Astrocyte (in vitro differentiated cells and primary cell): ENCODE data around the gene CASP3. TPM values are rescaled to one million over a fixed set of nuclear protein-coding genes. Genes with fewer than 3 reads are reported as not detected.

Source experiments
- DNase-seq: peaks from one replicate; pipeline ENCODE4 v3.0.0-alpha.2; 2010; ENCODE audit warnings: low read depth
- FAIRE-seq: peaks from 2 replicates; lab custom pipeline; 2011; peaks lifted over from hg19 to GRCh38; lab: Jason Lieb, UNC
- H2AFZ ChIP-seq: 2 replicates; pipeline ENCODE4 v1.6.0; 2012; ENCODE audit warnings: low read depth, low read length, inconsistent platforms
- H3K27ac ChIP-seq: 2 replicates; pipeline ENCODE4 v1.5.1; 2011; ENCODE audit warnings: low read depth, low read length, inconsistent platforms
- H3K27me3 ChIP-seq: 2 replicates; pipeline ENCODE4 v1.6.0; 2011; ENCODE audit warnings: low read length, inconsistent platforms; ENCODE audit not compliant: insufficient read depth
- H3K36me3 ChIP-seq: 2 replicates; pipeline ENCODE4 v1.5.1; 2011; ENCODE audit warnings: low read length, inconsistent platforms; ENCODE audit not compliant: insufficient read depth
- H3K4me1 ChIP-seq: 2 replicates; pipeline ENCODE4 v1.5.1; 2011; ENCODE audit warnings: low read length, inconsistent platforms; ENCODE audit not compliant: insufficient read depth
- H3K4me2 ChIP-seq: 2 replicates; pipeline ENCODE4 v1.6.0; 2012; ENCODE audit warnings: low read length, inconsistent platforms
- H3K4me3 ChIP-seq: 2 replicates; pipeline ENCODE4 v1.5.1; 2011; ENCODE audit warnings: low read depth, mild to moderate bottlenecking, low read length, inconsistent platforms; ENCODE audit not compliant: insufficient read depth
- H3K79me2 ChIP-seq: 2 replicates; pipeline ENCODE4 v1.6.0; 2012; ENCODE audit warnings: mild to moderate bottlenecking, low read length, inconsistent platforms; ENCODE audit not compliant: insufficient read depth
- H3K9ac ChIP-seq: 2 replicates; pipeline ENCODE4 v1.6.0; 2012; ENCODE audit warnings: mild to moderate bottlenecking, low read length, inconsistent platforms
- H3K9me3 ChIP-seq: 2 replicates; pipeline ENCODE4 v1.5.1; 2012; ENCODE audit warnings: low read depth, mild to moderate bottlenecking, low read length, inconsistent platforms; ENCODE audit not compliant: insufficient read depth
- H4K20me1 ChIP-seq: 2 replicates; pipeline ENCODE4 v1.6.0; 2012; ENCODE audit warnings: low read length, inconsistent platforms; ENCODE audit not compliant: insufficient read depth
- H3K27ac Mint-ChIP-seq: one replicate; pipeline ENCODE4 v1.8.0; 2021; ENCODE audit warnings: mild to moderate bottlenecking, mixed read lengths; ENCODE audit not compliant: unreplicated experiment
- H3K27me3 Mint-ChIP-seq: one replicate; pipeline ENCODE4 v1.8.0; 2021; ENCODE audit warnings: low read depth, mixed read lengths; ENCODE audit not compliant: unreplicated experiment
- H3K36me3 Mint-ChIP-seq: one replicate; pipeline ENCODE4 v1.8.0; 2021; ENCODE audit warnings: low read depth, mixed read lengths; ENCODE audit not compliant: unreplicated experiment
- H3K4me1 Mint-ChIP-seq: one replicate; pipeline ENCODE4 v1.8.0; 2021; ENCODE audit warnings: low read depth, mixed read lengths; ENCODE audit not compliant: unreplicated experiment
- H3K4me3 Mint-ChIP-seq: one replicate; pipeline ENCODE4 v1.8.0; 2021; ENCODE audit warnings: mild to moderate bottlenecking, moderate library complexity, mixed read lengths; ENCODE audit not compliant: unreplicated experiment
- H3K9me3 Mint-ChIP-seq: one replicate; pipeline ENCODE4 v1.8.0; 2021; ENCODE audit warnings: mild to moderate bottlenecking, mixed read lengths; ENCODE audit not compliant: unreplicated experiment
- CTCF ChIP-seq: IDR thresholded peaks from 2 replicates; pipeline ENCODE4 v1.5.1; 2011; ENCODE audit warnings: low read depth, mild to moderate bottlenecking, inconsistent platforms, low read length, moderate library complexity; ENCODE audit not compliant: insufficient read depth
- EZH2 ChIP-seq: IDR thresholded peaks from 2 replicates; pipeline ENCODE4 v1.6.1; 2012; ENCODE audit warnings: mild to moderate bottlenecking, low read length, inconsistent platforms; ENCODE audit not compliant: insufficient read depth
- total RNA-seq: library from RNA; stranded (reverse); gene quantifications from 2 replicates; pipeline ENCODE4 v1.2.1, GENCODE V29; 2021

Gene CASP3
- total RNA-seq, 1 donor from 2014 or later = 44.8 TPM

GRCh38 chr4:184636897-184637296, 12.3 kb downstream of the CASP3 start:
- no peak overlapping the region for H3K4me3 ChIP-seq
- Mint-ChIP-seq H3K36me3 (peaks cover 22% of the 10 kb centered on the region), H3K4me3 (no peak overlapping the region), H3K4me1 (no peaks in the 10 kb centered on the region), H3K27me3 (no peaks in the 10 kb centered on the region), H3K27ac (no peak overlapping the region), H3K9me3 (no peaks in the 10 kb centered on the region)
- H3K27me3 ChIP-seq = no peaks in the 10 kb centered on the region
- no peak for DNase-seq
- H4K20me1 ChIP-seq = peaks cover 36% of the 10 kb centered on the region
- H3K4me2 ChIP-seq = no peak overlapping the region
- no peak overlapping the region for H3K27ac ChIP-seq
- no peaks in the 10 kb centered on the region for H3K9me3 ChIP-seq
- no peak overlapping the region for H3K9ac ChIP-seq
- FAIRE-seq = no peak
- H2AFZ ChIP-seq = no peak overlapping the region
- peaks cover 46% of the 10 kb centered on the region for H3K79me2 ChIP-seq
- peaks cover 55% of the 10 kb centered on the region for H3K36me3 ChIP-seq
- no peaks in the 10 kb centered on the region for H3K4me1 ChIP-seq
- TF ChIP-seq CTCF = no peak
- TF ChIP-seq EZH2 = no peak

DNA sequence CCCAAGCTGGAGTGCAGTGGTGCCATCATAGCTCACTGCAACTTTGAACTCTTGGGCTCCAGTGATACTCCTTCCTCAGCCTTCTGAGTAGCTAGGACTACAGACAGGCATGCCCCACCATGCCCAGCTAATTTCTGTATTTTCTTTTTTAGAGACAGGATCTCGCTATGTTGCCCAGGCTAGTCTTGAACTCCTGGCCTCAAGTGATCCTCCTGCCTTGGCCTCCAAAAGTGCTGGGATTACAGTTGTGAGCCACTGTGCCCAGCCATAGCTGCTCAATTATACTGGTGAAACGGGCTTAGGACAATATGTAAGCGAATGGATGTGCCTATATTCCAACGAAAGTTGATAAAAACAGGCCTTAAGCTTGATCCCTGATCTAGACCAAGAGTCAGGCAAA, 13.1 kb downstream of the CASP3 start:
- Histone ChIP-seq H4K20me1 (peaks cover 32% of the 10 kb centered on the region), H3K4me3 (no peak overlapping the region), H3K36me3 (peaks cover 56% of the 10 kb centered on the region), H3K9me3 (no peaks in the 10 kb centered on the region), H3K4me1 (no peaks in the 10 kb centered on the region), H3K9ac (no peak overlapping the region), H2AFZ (no peak overlapping the region), H3K27ac (no peak overlapping the region), H3K79me2 (peaks cover 38% of the 10 kb centered on the region), H3K4me2 (no peak overlapping the region), H3K27me3 (no peaks in the 10 kb centered on the region)
- H3K9me3 Mint-ChIP-seq = no peaks in the 10 kb centered on the region
- H3K4me3 Mint-ChIP-seq = no peak overlapping the region
- no peak for FAIRE-seq
- no peaks in the 10 kb centered on the region for H3K27me3 Mint-ChIP-seq
- no peak for TF ChIP-seq CTCF
- TF ChIP-seq EZH2 = no peak
- DNase-seq = no peak
- H3K36me3 Mint-ChIP-seq = peaks cover 22% of the 10 kb centered on the region
- H3K4me1 Mint-ChIP-seq = no peaks in the 10 kb centered on the region
- no peak overlapping the region for H3K27ac Mint-ChIP-seq

- H3K27ac ChIP-seq = no peak overlapping the region
- TF ChIP-seq CTCF (no peak), EZH2 (no peak)
- no peaks in the 10 kb centered on the region for H3K9me3 Mint-ChIP-seq
- H3K9me3 ChIP-seq = no peaks in the 10 kb centered on the region
- peaks cover 22% of the 10 kb centered on the region for H3K36me3 Mint-ChIP-seq
- H3K4me1 ChIP-seq = no peaks in the 10 kb centered on the region
- no peak overlapping the region for H3K9ac ChIP-seq
- no peaks in the 10 kb centered on the region for H3K27me3 ChIP-seq
- DNase-seq = no peak
- H3K4me3 ChIP-seq = no peak overlapping the region
- no peaks in the 10 kb centered on the region for H3K4me1 Mint-ChIP-seq
- H3K79me2 ChIP-seq = peaks cover 31% of the 10 kb centered on the region
- H3K36me3 ChIP-seq = peaks cover 60% of the 10 kb centered on the region
- H2AFZ ChIP-seq = no peak overlapping the region
- H3K4me2 ChIP-seq = no peak overlapping the region
- no peak overlapping the region for H3K27ac Mint-ChIP-seq
- no peak for FAIRE-seq
- H4K20me1 ChIP-seq = peaks cover 29% of the 10 kb centered on the region
- H3K27me3 Mint-ChIP-seq = no peaks in the 10 kb centered on the region
- no peak overlapping the region for H3K4me3 Mint-ChIP-seq
These were observed 13.9 kb downstream of the CASP3 start for GRCh38 chr4:184635381-184635780.
